Activated T-cell treated with anti-CD3 and anti-CD28 coated beads for 1 hour (primary cell): ENCODE measurements around the gene RANBP3.
"Not testable (repeated sequence)": the region's sequence is repeated elsewhere in the genome, so short reads cannot be mapped to it uniquely, and the experiment has no call there.

Experiments
- DNase-seq: peaks from one replicate; pipeline ENCODE4 v3.0.0-alpha.2; 2020; ENCODE audit warnings: low read depth

The RANBP3 gene

GRCh38 chr19:5883157-5883873 lies 94.6 kb downstream of the RANBP3 start:
- not testable (repeated sequence) for DNase-seq

GRCh38 chr19:5882421-5882968 lies 95.4 kb downstream of the RANBP3 start:
- DNase-seq, result no peak

GRCh38 chr19:5881543-5882299 lies 96.2 kb downstream of the RANBP3 start:
- DNase-seq, result no peak

GRCh38 chr19:5880604-5881078 lies 97.3 kb downstream of the RANBP3 start:
- DNase-seq, result no peak

GRCh38 chr19:5880196-5880595 lies 97.7 kb downstream of the RANBP3 start:
- no peak for DNase-seq

- no peak for DNase-seq
Measured at GRCh38 chr19:5877882-5878281, 100.1 kb downstream of the RANBP3 start.

- DNase-seq, result no peak
Measured at GRCh38 chr19:5877427-5877826, 100.5 kb downstream of the RANBP3 start.

GRCh38 chr19:5874496-5874895 lies 103.4 kb downstream of the RANBP3 start:
- not testable (repeated sequence) for DNase-seq

- no peak for DNase-seq
Measured at GRCh38 chr19:5873617-5874199, 104.2 kb downstream of the RANBP3 start.

- DNase-seq, result no peak
Measured at GRCh38 chr19:5870986-5871394, 107.0 kb downstream of the RANBP3 start.

- DNase-seq, result no peak
Measured at GRCh38 chr19:5867201-5868136, 110.5 kb downstream of the RANBP3 start.
